Neural cell (in vitro differentiated cells): Measurements from ENCODE around the gene RPL26. TPM values are rescaled to one million over a fixed set of nuclear protein-coding genes. Genes with fewer than 3 reads are reported as not detected.

Experiments
- H2AFZ ChIP-seq: fragments of 200-600, 300-800 bp; sonication (generic), shearing (Covaris generic); 2 replicates; pipeline ENCODE4 v1.6.0; 2014; ENCODE audit warnings: low read depth, mild to moderate bottlenecking, antibody characterized with exemption, low read length, moderate library complexity
- H3F3A ChIP-seq: fragments of 200-600 bp; shearing (Covaris generic); 2 replicates; pipeline ENCODE4 v1.6.1; 2016; ENCODE audit warnings: mild to moderate bottlenecking, moderate library complexity, mixed read lengths, antibody characterized with exemption, low read length; ENCODE audit not compliant: insufficient read depth, poor library complexity, severe bottlenecking
- H3K27ac ChIP-seq: fragments of 200-600, 300-800 bp; sonication (generic), shearing (Covaris generic); 2 replicates; pipeline ENCODE4 v1.5.1; 2014; ENCODE audit warnings: mild to moderate bottlenecking, low read length, moderate library complexity
- H3K27me3 ChIP-seq: fragments of 300-800, 200-600 bp; sonication (generic), shearing (Covaris generic); 2 replicates; pipeline ENCODE4 v1.6.0; 2014; ENCODE audit warnings: mild to moderate bottlenecking, low read depth, low read length, moderate library complexity; ENCODE audit not compliant: insufficient read depth
- H3K36me3 ChIP-seq: fragments of 300-800, 200-600 bp; sonication (generic), shearing (Covaris generic); 2 replicates; pipeline ENCODE4 v1.5.1; 2014; ENCODE audit warnings: mild to moderate bottlenecking, antibody characterized with exemption, low read length, moderate library complexity; ENCODE audit not compliant: insufficient read depth
- H3K4me2 ChIP-seq: fragments of 300-800, 200-600 bp; sonication (generic), shearing (Covaris generic); 2 replicates; pipeline ENCODE4 v1.6.0; 2014; ENCODE audit warnings: mild to moderate bottlenecking, low read length
- H3K4me3 ChIP-seq: fragments of 300-800, 200-600 bp; sonication (generic), shearing (Covaris generic); 2 replicates; pipeline ENCODE4 v1.5.1; 2014; ENCODE audit warnings: mild to moderate bottlenecking, low read length, moderate library complexity
- H3K79me2 ChIP-seq: fragments of 200-600 bp; shearing (Covaris generic); replicated peaks from 2 replicates; pipeline ENCODE4 v1.6.0; 2014; ENCODE audit warnings: mild to moderate bottlenecking, low read length, moderate library complexity; ENCODE audit not compliant: insufficient read depth
- H3K9ac ChIP-seq: fragments of 300-800, 200-600 bp; sonication (generic), shearing (Covaris generic); 2 replicates; pipeline ENCODE4 v1.6.1; 2016; ENCODE audit warnings: mild to moderate bottlenecking, low read length, mixed read lengths
- H3K9me2 ChIP-seq: fragments of 200-600 bp; shearing (Covaris generic); 2 replicates; pipeline ENCODE4 v1.6.1; 2016; ENCODE audit warnings: mild to moderate bottlenecking, low read length, mixed read lengths; ENCODE audit not compliant: insufficient read depth
- H3K9me3 ChIP-seq: fragments of 200-600, 300-800 bp; sonication (generic), shearing (Covaris generic); 2 replicates; pipeline ENCODE4 v1.6.1; 2016; ENCODE audit warnings: mild to moderate bottlenecking, mixed run types, low read length, moderate library complexity, mixed read lengths
- H4K20me1 ChIP-seq: fragments of 200-600 bp; shearing (Covaris generic); 2 replicates; pipeline ENCODE4 v1.6.1; 2016; ENCODE audit warnings: mild to moderate bottlenecking, mixed run types; ENCODE audit not compliant: insufficient read depth
- EP300 ChIP-seq: fragments of 450-650 bp; conservative IDR thresholded peaks from 2 replicates; pipeline ENCODE4 v1.6.1; 2014; ENCODE audit warnings: antibody characterized with exemption, mild to moderate bottlenecking, moderate library complexity; ENCODE audit not compliant: poor library complexity, severe bottlenecking
- EZH2 ChIP-seq: fragments of 200-600, 300-800 bp; shearing (Covaris generic), sonication (generic); IDR thresholded peaks from 2 replicates; pipeline ENCODE4 v1.6.1; 2014; ENCODE audit warnings: antibody characterized with exemption, low read length, borderline replicate concordance, mild to moderate bottlenecking; ENCODE audit not compliant: insufficient read depth, poor library complexity, severe bottlenecking
- MXI1 ChIP-seq: fragments of 450-650 bp; conservative IDR thresholded peaks from 2 replicates; pipeline ENCODE4 v1.6.1; 2014; ENCODE audit warnings: antibody characterized with exemption, mild to moderate bottlenecking; ENCODE audit not compliant: poor library complexity, severe bottlenecking
- POLR2AphosphoS5 ChIP-seq: IDR thresholded peaks from 2 replicates; pipeline ENCODE4 v1.6.1; 2012
- RAD21 ChIP-seq: fragments of 450-650 bp; conservative IDR thresholded peaks from 2 replicates; pipeline ENCODE4 v1.6.1; 2014; ENCODE audit warnings: antibody characterized with exemption, mild to moderate bottlenecking, moderate library complexity
- SMC3 ChIP-seq: fragments of 450-650 bp; conservative IDR thresholded peaks from 2 replicates; pipeline ENCODE4 v1.6.1; 2014; ENCODE audit warnings: antibody characterized with exemption, mild to moderate bottlenecking, moderate library complexity; ENCODE audit not compliant: poor library complexity
- TAF1 ChIP-seq: IDR thresholded peaks from 2 replicates; pipeline ENCODE4 v1.6.1; 2012; ENCODE audit warnings: low read depth
- polyA plus RNA-seq: library from polyadenylated mRNA; depleted of rRNA; stranded (reverse); fragments of >200 nt; gene quantifications from 2 replicates; pipeline ENCODE4 v1.2.3, GENCODE V29; 2014
- TF ChIP-seq, protein P1 (sequence below): fragments of 450-650 bp; IDR thresholded peaks from 2 replicates; pipeline ENCODE4 v1.5.1; 2014; ENCODE audit warnings: antibody characterized with exemption, mild to moderate bottlenecking, moderate library complexity; ENCODE audit not compliant: poor library complexity, severe bottlenecking
- TF ChIP-seq, protein P2 (sequence below): IDR thresholded peaks from 2 replicates; pipeline ENCODE4 v1.6.1; 2012; ENCODE audit warnings: borderline replicate concordance

RPL26 gene
- polyA plus RNA-seq, 1 donor from 2014 or later, result 4,061 TPM

DNA sequence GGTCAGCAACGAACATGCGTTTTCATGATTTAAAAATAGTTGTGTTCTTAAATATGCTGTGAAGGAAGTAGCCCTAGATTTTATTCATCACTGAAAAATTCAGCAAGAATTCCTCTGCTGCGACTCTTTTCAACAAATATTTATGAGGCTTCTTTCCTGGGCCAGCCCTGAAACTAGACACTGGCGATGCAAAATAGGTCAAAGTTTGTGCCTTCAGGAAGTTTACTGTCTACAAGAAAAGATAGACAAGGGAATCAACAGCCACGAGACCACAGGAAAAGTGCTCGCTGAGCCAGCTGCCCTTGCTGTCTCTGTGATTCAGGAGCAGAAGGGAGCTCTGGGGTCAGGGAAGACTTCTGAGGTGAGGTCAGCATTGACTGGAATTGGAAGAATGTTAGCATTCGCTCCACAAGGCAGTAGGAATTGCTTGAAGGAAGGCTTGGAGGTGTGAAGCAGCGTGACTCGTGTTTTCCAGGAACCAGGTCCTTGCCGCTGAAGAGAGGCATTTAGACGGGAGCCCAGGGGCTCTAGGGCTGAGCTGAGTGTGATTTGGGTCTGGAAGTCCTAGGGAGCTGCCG, 1.9 kb upstream of the RPL26 start:
- Histone ChIP-seq H3K9me2 (no peaks in the 10 kb centered on the region), H3F3A (no peaks in the 10 kb centered on the region), H4K20me1 (no peaks in the 10 kb centered on the region), H3K4me2 (no peak overlapping the region), H3K9me3 (no peaks in the 10 kb centered on the region), H2AFZ (no peak overlapping the region), H3K4me3 (no peak overlapping the region), H3K9ac (no peak overlapping the region), H3K27ac (no peak overlapping the region), H3K36me3 (no peaks in the 10 kb centered on the region), H3K27me3 (no peaks in the 10 kb centered on the region), H3K79me2 (peaks cover 23% of the 10 kb centered on the region)
- TF ChIP-seq POLR2AphosphoS5 (no peak), TAF1 (no peak), MXI1 (no peak), SMC3 (no peak), EZH2 (no peak), EP300 (no peak), RAD21 (no peak)
- TF ChIP-seq, protein P1, sequence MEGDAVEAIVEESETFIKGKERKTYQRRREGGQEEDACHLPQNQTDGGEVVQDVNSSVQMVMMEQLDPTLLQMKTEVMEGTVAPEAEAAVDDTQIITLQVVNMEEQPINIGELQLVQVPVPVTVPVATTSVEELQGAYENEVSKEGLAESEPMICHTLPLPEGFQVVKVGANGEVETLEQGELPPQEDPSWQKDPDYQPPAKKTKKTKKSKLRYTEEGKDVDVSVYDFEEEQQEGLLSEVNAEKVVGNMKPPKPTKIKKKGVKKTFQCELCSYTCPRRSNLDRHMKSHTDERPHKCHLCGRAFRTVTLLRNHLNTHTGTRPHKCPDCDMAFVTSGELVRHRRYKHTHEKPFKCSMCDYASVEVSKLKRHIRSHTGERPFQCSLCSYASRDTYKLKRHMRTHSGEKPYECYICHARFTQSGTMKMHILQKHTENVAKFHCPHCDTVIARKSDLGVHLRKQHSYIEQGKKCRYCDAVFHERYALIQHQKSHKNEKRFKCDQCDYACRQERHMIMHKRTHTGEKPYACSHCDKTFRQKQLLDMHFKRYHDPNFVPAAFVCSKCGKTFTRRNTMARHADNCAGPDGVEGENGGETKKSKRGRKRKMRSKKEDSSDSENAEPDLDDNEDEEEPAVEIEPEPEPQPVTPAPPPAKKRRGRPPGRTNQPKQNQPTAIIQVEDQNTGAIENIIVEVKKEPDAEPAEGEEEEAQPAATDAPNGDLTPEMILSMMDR, result no peak
- TF ChIP-seq, protein P2, sequence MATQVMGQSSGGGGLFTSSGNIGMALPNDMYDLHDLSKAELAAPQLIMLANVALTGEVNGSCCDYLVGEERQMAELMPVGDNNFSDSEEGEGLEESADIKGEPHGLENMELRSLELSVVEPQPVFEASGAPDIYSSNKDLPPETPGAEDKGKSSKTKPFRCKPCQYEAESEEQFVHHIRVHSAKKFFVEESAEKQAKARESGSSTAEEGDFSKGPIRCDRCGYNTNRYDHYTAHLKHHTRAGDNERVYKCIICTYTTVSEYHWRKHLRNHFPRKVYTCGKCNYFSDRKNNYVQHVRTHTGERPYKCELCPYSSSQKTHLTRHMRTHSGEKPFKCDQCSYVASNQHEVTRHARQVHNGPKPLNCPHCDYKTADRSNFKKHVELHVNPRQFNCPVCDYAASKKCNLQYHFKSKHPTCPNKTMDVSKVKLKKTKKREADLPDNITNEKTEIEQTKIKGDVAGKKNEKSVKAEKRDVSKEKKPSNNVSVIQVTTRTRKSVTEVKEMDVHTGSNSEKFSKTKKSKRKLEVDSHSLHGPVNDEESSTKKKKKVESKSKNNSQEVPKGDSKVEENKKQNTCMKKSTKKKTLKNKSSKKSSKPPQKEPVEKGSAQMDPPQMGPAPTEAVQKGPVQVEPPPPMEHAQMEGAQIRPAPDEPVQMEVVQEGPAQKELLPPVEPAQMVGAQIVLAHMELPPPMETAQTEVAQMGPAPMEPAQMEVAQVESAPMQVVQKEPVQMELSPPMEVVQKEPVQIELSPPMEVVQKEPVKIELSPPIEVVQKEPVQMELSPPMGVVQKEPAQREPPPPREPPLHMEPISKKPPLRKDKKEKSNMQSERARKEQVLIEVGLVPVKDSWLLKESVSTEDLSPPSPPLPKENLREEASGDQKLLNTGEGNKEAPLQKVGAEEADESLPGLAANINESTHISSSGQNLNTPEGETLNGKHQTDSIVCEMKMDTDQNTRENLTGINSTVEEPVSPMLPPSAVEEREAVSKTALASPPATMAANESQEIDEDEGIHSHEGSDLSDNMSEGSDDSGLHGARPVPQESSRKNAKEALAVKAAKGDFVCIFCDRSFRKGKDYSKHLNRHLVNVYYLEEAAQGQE, result no peak

DNA sequence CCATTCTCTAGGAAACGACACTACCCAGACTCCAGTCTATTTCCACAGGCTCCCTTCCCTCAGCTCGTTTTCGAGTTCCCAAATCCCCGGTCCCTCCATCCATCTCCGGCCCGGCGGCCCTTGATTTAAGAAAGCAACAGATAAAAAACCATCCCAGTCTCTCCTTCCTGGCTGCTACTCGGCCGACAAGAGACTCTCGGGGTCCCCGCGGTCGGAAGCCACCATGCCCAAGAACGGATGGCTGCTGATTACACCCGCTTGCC, 182 bp downstream of the RPL26 start:
- Histone ChIP-seq H3K27me3 (no peaks in the 10 kb centered on the region), H3F3A (no peaks in the 10 kb centered on the region), H3K79me2 (peaks cover 23% of the 10 kb centered on the region), H3K9me2 (no peaks in the 10 kb centered on the region), H3K4me2 (peak overlapping the region; percentile 67), H3K9me3 (no peaks in the 10 kb centered on the region), H3K9ac (peak overlapping the region; percentile 73), H3K4me3 (peak overlapping the region; percentile 94), H3K27ac (peak overlapping the region; percentile 51), H3K36me3 (no peaks in the 10 kb centered on the region), H4K20me1 (no peaks in the 10 kb centered on the region), H2AFZ (peak overlapping the region; percentile 49)
- TF ChIP-seq, protein P1, result no peak
- TF ChIP-seq RAD21 (no peak), TAF1 (no peak)
- TF ChIP-seq, protein P2, result peak; percentile 84
